GM12865 (cell line): ENCODE data around the gene ADAMTSL2.

ENCODE experiments used
- DNase-seq: peaks from one replicate; pipeline ENCODE4 v3.0.0; 2010; ENCODE audit warnings: low read depth
- H3K4me3 ChIP-seq: 2 replicates; pipeline ENCODE4 v1.5.1; 2011; ENCODE audit warnings: mild to moderate bottlenecking, low read depth, low read length, control low read depth
- CTCF ChIP-seq: IDR thresholded peaks from 2 replicates; pipeline ENCODE4 v1.5.1; 2011; ENCODE audit warnings: low read length, control low read depth, low read depth, inconsistent platforms; ENCODE audit not compliant: insufficient read depth; ENCODE audit errors: missing control alignments

Gene ADAMTSL2

GRCh38 chr9:133495327-133496293 is 38.9 kb upstream of the ADAMTSL2 start:
- H3K4me3 ChIP-seq, result no peak overlapping the region
- no peak for DNase-seq
- no peak for TF ChIP-seq CTCF

- H3K4me3 ChIP-seq, result no peak overlapping the region
- DNase-seq, result no peak
- no peak for TF ChIP-seq CTCF
Measured at GRCh38 chr9:133496861-133497842, 37.4 kb upstream of the ADAMTSL2 start.

GRCh38 chr9:133499132-133499891 is 35.2 kb upstream of the ADAMTSL2 start:
- DNase-seq, result no peak
- H3K4me3 ChIP-seq, result no peak overlapping the region
- no peak for TF ChIP-seq CTCF

- TF ChIP-seq CTCF, result no peak
- DNase-seq, result no peak
- H3K4me3 ChIP-seq, result no peak overlapping the region
Measured at GRCh38 chr9:133499892-133500270, 34.6 kb upstream of the ADAMTSL2 start.

GRCh38 chr9:133502112-133502511 is 32.4 kb upstream of the ADAMTSL2 start:
- no peak for DNase-seq
- no peak overlapping the region for H3K4me3 ChIP-seq
- TF ChIP-seq CTCF, result no peak

- no peak overlapping the region for H3K4me3 ChIP-seq
- TF ChIP-seq CTCF, result no peak
- DNase-seq, result no peak
Measured at GRCh38 chr9:133505186-133505830, 29.2 kb upstream of the ADAMTSL2 start.
